HEK293 (cell line): ENCODE measurements around the gene PLA2G2E.

Source experiments
- CTCF ChIA-PET: fragments of 350-600 bp; formaldehyde crosslinking; extraction: SDS; loops from one replicate; lab custom pipeline; 2021; ENCODE audit warnings: antibody characterized with exemption; lab: Yijun Ruan, JAX
- POLR2A ChIA-PET: fragments of 300-600 bp; formaldehyde crosslinking; extraction: SDS; loops from one replicate; lab custom pipeline; 2020; ENCODE audit warnings: antibody characterized with exemption, inconsistent platforms; lab: Yijun Ruan, JAX
- H3K27ac ChIP-seq: fragments of 200-500 bp; sonication (Bioruptor generic); 2 replicates; pipeline ENCODE4 v1.5.1; 2014; ENCODE audit warnings: low read depth, low read length, control low read depth, inconsistent platforms; ENCODE audit errors: extremely low read depth
- H3K36me3 ChIP-seq, 2 experiments: fragments of 200-500 bp in 1 of 2; sonication (Bioruptor generic) in 1 of 2; 1 replicate in 1 of 2; 2 replicates in 1 of 2; pipeline ENCODE4 v1.5.1; 2014 to 2017; ENCODE audit warnings: inconsistent platforms in 2 of 2, low read length in 2 of 2; ENCODE audit not compliant: control insufficient read depth in 2 of 2, insufficient read depth in 1 of 2
- H3K4me1 ChIP-seq: fragments of 200-500 bp; sonication (Bioruptor generic); 2 replicates; pipeline ENCODE4 v1.5.1; 2014; ENCODE audit warnings: mild to moderate bottlenecking, low read length, inconsistent platforms; ENCODE audit not compliant: control insufficient read depth, insufficient read depth
- H3K4me3 ChIP-seq: 2 replicates; pipeline ENCODE4 v1.5.1; 2011; ENCODE audit warnings: low read depth, mild to moderate bottlenecking, control low read depth, low read length, moderate library complexity
- H3K9me3 ChIP-seq: fragments of 200-500 bp; sonication (Bioruptor generic); 2 replicates; pipeline ENCODE4 v1.5.1; 2014; ENCODE audit warnings: low read depth, low read length, inconsistent platforms; ENCODE audit not compliant: control insufficient read depth, insufficient read depth
- GLIS1 ChIP-seq: fragments of 450-650 bp; formaldehyde crosslinking; IDR thresholded peaks from 2 replicates; pipeline ENCODE4 v1.5.1; 2016; ENCODE audit warnings: missing biosample characterization, missing genetic modification characterization
- HOXA7 ChIP-seq: sonication (generic); formaldehyde crosslinking; IDR thresholded peaks from 2 replicates; pipeline ENCODE4 v1.8.1; 2022; ENCODE audit warnings: missing genetic modification reagents, borderline replicate concordance
- HOXD13 ChIP-seq: sonication (generic); formaldehyde crosslinking; IDR thresholded peaks from 2 replicates; pipeline ENCODE4 v1.8.0; 2022; ENCODE audit warnings: missing genetic modification reagents, borderline replicate concordance
- KLF10 ChIP-seq: fragments of 450-650 bp; IDR thresholded peaks from 2 replicates; pipeline ENCODE4 v1.5.1; 2018; ENCODE audit warnings: missing biosample characterization, mild to moderate bottlenecking, missing genetic modification characterization
- PATZ1 ChIP-seq: fragments of 450-650 bp; formaldehyde crosslinking; IDR thresholded peaks from 2 replicates; pipeline ENCODE4 v1.5.1; 2016; ENCODE audit warnings: missing biosample characterization, missing genetic modification characterization
- PRDM4 ChIP-seq: fragments of 450-650 bp; formaldehyde crosslinking; IDR thresholded peaks from 2 replicates; pipeline ENCODE4 v1.5.1; 2017; ENCODE audit warnings: missing biosample characterization, missing genetic modification characterization
- TRIM28 ChIP-seq: IDR thresholded peaks from 2 replicates; pipeline ENCODE4 v1.6.1; 2011; ENCODE audit warnings: low read length, control low read depth, borderline replicate concordance
- WT1 ChIP-seq: fragments of 450-650 bp; formaldehyde crosslinking; IDR thresholded peaks from 2 replicates; pipeline ENCODE4 v1.5.1; 2016; ENCODE audit warnings: missing biosample characterization, missing genetic modification characterization
- ZNF23 ChIP-seq: fragments of 450-650 bp; formaldehyde crosslinking; IDR thresholded peaks from 2 replicates; pipeline ENCODE4 v1.5.1; 2016; ENCODE audit warnings: missing biosample characterization, missing genetic modification characterization, borderline replicate concordance
- ZNF248 ChIP-seq: fragments of 450-650 bp; formaldehyde crosslinking; IDR thresholded peaks from 2 replicates; pipeline ENCODE4 v1.5.1; 2017; ENCODE audit warnings: missing biosample characterization, missing genetic modification characterization
- ZNF324 ChIP-seq: fragments of 450-650 bp; formaldehyde crosslinking; IDR thresholded peaks from 2 replicates; pipeline ENCODE4 v1.5.1; 2016; ENCODE audit warnings: missing biosample characterization, missing genetic modification characterization
- ZNF350 ChIP-seq: fragments of 450-650 bp; formaldehyde crosslinking; IDR thresholded peaks from 2 replicates; pipeline ENCODE4 v1.5.0; 2017; ENCODE audit warnings: missing biosample characterization, mild to moderate bottlenecking, missing genetic modification characterization
- ZNF362 ChIP-seq: fragments of 450-650 bp; formaldehyde crosslinking; IDR thresholded peaks from 2 replicates; pipeline ENCODE4 v1.5.1; 2016; ENCODE audit warnings: missing biosample characterization, missing genetic modification characterization
- ZNF37A ChIP-seq: fragments of 450-650 bp; IDR thresholded peaks from 2 replicates; pipeline ENCODE4 v1.5.1; 2018; ENCODE audit warnings: missing biosample characterization, missing genetic modification characterization
- ZNF398 ChIP-seq: fragments of 450-650 bp; formaldehyde crosslinking; IDR thresholded peaks from 2 replicates; pipeline ENCODE4 v1.5.1; 2017; ENCODE audit warnings: missing biosample characterization, missing genetic modification characterization
- ZNF624 ChIP-seq: fragments of 450-650 bp; formaldehyde crosslinking; IDR thresholded peaks from 2 replicates; pipeline ENCODE4 v1.5.1; 2017; ENCODE audit warnings: missing biosample characterization, missing genetic modification characterization
- ZNF658 ChIP-seq: fragments of 450-650 bp; formaldehyde crosslinking; IDR thresholded peaks from 2 replicates; pipeline ENCODE4; 2016; ENCODE audit warnings: missing biosample characterization, missing genetic modification characterization
- ZNF777 ChIP-seq: fragments of 450-650 bp; formaldehyde crosslinking; IDR thresholded peaks from 2 replicates; pipeline ENCODE4 v1.5.1; 2017; ENCODE audit warnings: missing biosample characterization, missing genetic modification characterization, borderline replicate concordance
- ZNF792 ChIP-seq: fragments of 450-650 bp; formaldehyde crosslinking; IDR thresholded peaks from 2 replicates; pipeline ENCODE4 v1.5.1; 2016; ENCODE audit warnings: missing biosample characterization, missing genetic modification characterization
- ZNF843 ChIP-seq: fragments of 450-650 bp; formaldehyde crosslinking; IDR thresholded peaks from 2 replicates; pipeline ENCODE4 v1.5.1; 2016; ENCODE audit warnings: missing biosample characterization, missing genetic modification characterization
- TF ChIP-seq, protein P1 (sequence below): fragments of 450-650 bp; formaldehyde crosslinking; IDR thresholded peaks from 2 replicates; pipeline ENCODE4 v1.5.1; 2016; ENCODE audit warnings: missing biosample characterization, missing genetic modification characterization
- TF ChIP-seq, protein P2 (sequence below): fragments of 450-650 bp; formaldehyde crosslinking; IDR thresholded peaks from 2 replicates; pipeline ENCODE4 v1.5.1; 2016; ENCODE audit warnings: missing biosample characterization, missing genetic modification characterization

Gene PLA2G2E

DNA sequence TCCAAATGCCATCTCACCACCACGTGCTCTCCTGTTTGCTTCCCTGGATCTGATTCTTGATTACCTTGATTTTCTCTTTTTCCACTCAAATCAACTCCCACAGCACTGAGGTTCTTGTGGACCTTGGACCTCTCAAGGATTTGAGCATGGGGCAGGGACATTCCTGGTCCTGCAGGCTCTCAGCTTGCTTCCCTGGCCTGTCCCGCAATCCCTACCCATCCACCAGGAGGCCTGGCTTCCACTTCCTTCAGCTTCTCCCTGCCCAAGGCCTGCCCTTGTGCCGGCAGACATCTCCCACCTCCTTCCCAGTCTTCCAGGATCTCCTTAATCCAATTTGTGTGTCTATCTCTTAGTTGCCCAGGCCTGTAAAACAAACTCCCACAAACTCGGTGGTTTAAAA is 34.4 kb upstream of the PLA2G2E start:
- no peaks in the 10 kb centered on the region for H3K36me3 ChIP-seq
- ChIA-PET POLR2A (no interaction called here), CTCF (interaction anchor here (0.7 kb wide), 3 partner anchors 88 to 339 kb away, joined by 3 to 5 read pairs (median 3); no protein-coding TSS in a partner anchor)
- no peak for TF ChIP-seq ZNF624
- no peak for TF ChIP-seq KLF10 (tag by site-specific recombination)
- TF ChIP-seq ZNF398 (tag by site-specific recombination) = no peak
- TF ChIP-seq ZNF324 (tag by site-specific recombination) = no peak
- TF ChIP-seq HOXA7 = no peak
- TF ChIP-seq, protein P1, sequence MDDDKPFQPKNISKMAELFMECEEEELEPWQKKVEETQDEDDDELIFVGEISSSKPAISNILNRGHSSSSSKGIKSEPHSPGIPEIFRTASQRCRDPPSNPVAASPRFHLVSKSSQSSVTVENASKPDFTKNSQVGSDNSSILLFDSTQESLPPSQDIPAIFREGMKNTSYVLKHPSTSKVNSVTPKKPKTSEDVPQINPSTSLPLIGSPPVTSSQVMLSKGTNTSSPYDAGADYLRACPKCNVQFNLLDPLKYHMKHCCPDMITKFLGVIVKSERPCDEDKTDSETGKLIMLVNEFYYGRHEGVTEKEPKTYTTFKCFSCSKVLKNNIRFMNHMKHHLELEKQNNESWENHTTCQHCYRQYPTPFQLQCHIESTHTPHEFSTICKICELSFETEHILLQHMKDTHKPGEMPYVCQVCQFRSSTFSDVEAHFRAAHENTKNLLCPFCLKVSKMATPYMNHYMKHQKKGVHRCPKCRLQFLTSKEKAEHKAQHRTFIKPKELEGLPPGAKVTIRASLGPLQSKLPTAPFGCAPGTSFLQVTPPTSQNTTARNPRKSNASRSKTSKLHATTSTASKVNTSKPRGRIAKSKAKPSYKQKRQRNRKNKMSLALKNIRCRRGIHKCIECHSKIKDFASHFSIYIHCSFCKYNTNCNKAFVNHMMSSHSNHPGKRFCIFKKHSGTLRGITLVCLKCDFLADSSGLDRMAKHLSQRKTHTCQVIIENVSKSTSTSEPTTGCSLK (tag by site-specific recombination) = no peak
- no peak for TF ChIP-seq TRIM28
- no peak for TF ChIP-seq ZNF843 (tag by site-specific recombination)
- no peak for TF ChIP-seq ZNF362 (tag by site-specific recombination)
- TF ChIP-seq, all 188 proteins: peak for 0
- H3K4me3 ChIP-seq = no peak overlapping the region
- no peaks in the 10 kb centered on the region for H3K4me1 ChIP-seq
- H3K27ac ChIP-seq = no peak overlapping the region
- no peaks in the 10 kb centered on the region for H3K9me3 ChIP-seq

DNA sequence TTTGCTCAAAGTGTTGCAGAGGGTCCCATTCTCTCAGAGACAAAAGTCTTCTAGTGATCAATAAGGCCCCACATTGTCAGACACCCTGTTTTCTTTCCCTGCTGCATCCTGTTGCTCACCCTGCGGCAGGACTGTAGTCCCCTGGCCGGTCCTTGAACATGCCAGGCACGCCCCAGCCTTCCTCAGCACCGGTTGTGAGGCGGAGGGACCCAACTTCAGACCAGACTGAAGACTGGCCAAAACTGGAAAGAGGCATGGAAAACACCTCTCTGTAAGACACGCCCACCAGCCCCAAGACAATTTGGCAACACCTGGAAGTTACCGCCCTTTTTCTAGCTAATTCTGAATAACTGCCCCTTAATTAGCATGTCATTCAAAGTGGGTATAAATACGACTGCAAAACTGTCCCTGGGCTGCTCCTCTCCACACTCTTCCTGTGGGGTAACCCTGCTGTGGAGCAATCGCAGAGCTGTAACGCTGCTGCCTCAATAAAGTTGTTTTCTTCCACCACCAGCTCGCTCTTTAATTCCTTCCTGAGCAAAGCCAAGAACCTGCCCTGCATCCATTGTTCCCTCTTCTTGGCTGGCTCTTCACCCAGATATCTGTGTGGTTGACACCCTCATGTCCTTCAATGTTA is 32.2 kb upstream of the PLA2G2E start:
- no peaks in the 10 kb centered on the region for H3K36me3 ChIP-seq
- POLR2A ChIA-PET = no interaction called here
- H3K4me1 ChIP-seq = no peaks in the 10 kb centered on the region
- no peak overlapping the region for H3K4me3 ChIP-seq
- no peak overlapping the region for H3K27ac ChIP-seq
- H3K9me3 ChIP-seq = no peaks in the 10 kb centered on the region
- TF ChIP-seq ZNF792 (no peak), ZNF777 (tag by site-specific recombination) (no peak), HOXD13 (CRISPR knock-in tag) (no peak), ZNF248 (tag by site-specific recombination) (no peak), ZNF37A (no peak), PATZ1 (tag by site-specific recombination) (no peak), ZNF658 (tag by site-specific recombination) (no peak), PRDM4 (tag by site-specific recombination) (no peak), WT1 (tag by site-specific recombination) (no peak), GLIS1 (tag by site-specific recombination) (no peak), ZNF350 (tag by site-specific recombination) (no peak), ZNF23 (tag by site-specific recombination) (no peak)
- TF ChIP-seq, protein P2, sequence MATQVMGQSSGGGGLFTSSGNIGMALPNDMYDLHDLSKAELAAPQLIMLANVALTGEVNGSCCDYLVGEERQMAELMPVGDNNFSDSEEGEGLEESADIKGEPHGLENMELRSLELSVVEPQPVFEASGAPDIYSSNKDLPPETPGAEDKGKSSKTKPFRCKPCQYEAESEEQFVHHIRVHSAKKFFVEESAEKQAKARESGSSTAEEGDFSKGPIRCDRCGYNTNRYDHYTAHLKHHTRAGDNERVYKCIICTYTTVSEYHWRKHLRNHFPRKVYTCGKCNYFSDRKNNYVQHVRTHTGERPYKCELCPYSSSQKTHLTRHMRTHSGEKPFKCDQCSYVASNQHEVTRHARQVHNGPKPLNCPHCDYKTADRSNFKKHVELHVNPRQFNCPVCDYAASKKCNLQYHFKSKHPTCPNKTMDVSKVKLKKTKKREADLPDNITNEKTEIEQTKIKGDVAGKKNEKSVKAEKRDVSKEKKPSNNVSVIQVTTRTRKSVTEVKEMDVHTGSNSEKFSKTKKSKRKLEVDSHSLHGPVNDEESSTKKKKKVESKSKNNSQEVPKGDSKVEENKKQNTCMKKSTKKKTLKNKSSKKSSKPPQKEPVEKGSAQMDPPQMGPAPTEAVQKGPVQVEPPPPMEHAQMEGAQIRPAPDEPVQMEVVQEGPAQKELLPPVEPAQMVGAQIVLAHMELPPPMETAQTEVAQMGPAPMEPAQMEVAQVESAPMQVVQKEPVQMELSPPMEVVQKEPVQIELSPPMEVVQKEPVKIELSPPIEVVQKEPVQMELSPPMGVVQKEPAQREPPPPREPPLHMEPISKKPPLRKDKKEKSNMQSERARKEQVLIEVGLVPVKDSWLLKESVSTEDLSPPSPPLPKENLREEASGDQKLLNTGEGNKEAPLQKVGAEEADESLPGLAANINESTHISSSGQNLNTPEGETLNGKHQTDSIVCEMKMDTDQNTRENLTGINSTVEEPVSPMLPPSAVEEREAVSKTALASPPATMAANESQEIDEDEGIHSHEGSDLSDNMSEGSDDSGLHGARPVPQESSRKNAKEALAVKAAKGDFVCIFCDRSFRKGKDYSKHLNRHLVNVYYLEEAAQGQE = no peak
- CTCF ChIA-PET = interaction anchor here (0.6 to 0.7 kb wide), 2 partner anchors 61 to 72 kb away, joined by 3 to 4 read pairs; no protein-coding TSS in a partner anchor
